Measurements from ENCODE around the gene MMD2.

MMD2 gene

GRCh38 chr7:4882169-4883032 lies 76.6 kb downstream of the MMD2 start:
- Histone ChIP-seq H4K20me1 (ENCODE audit: control insufficient read depth, insufficient read depth, low read depth, low read length) (no peaks in the 10 kb centered on the region), H3F3A (ENCODE audit: control insufficient read depth, insufficient read depth) (no peaks in the 10 kb centered on the region), H3K79me2 (ENCODE audit: control insufficient read depth, low read length) (no peaks in the 10 kb centered on the region), H3K36me3 (ENCODE audit: control insufficient read depth, low read length) (no peaks in the 10 kb centered on the region), H3K27me3 (ENCODE audit: control insufficient read depth, low read length) (peaks cover 13% of the 10 kb centered on the region), H3K27ac (ENCODE audit: low read depth, low read length) (no peak overlapping the region), H3K9me3 (ENCODE audit: control insufficient read depth, insufficient read depth, low read length) (no peaks in the 10 kb centered on the region; the same call in 1 of the 2 replicates), H3K4me3 (ENCODE audit: low read length) (no peak overlapping the region), H3K4me1 (ENCODE audit: control insufficient read depth, low read length) (no peaks in the 10 kb centered on the region), H3K4me2 (ENCODE audit: low read length) (no peak overlapping the region; the same call in 1 of the 2 replicates), H3K9me2 (replicated peaks; ENCODE audit: control insufficient read depth, low read length) (no peaks in the 10 kb centered on the region)
- TF ChIP-seq EZH2phosphoT487 (IDR thresholded peaks at IDR 0.05; ENCODE audit: borderline replicate concordance, low read length) = no peak
- TF ChIP-seq CTCF (IDR thresholded peaks at IDR 0.05; ENCODE audit: low read depth, low read length, poor library complexity, severe bottlenecking) = no peak

- no peak overlapping the region for H3K4me2 ChIP-seq (ENCODE audit: low read length)
- H3K4me3 ChIP-seq (ENCODE audit: low read length) = no peak overlapping the region
- no peaks in the 10 kb centered on the region for H3K4me1 ChIP-seq (ENCODE audit: control insufficient read depth, low read length)
- H3F3A ChIP-seq (ENCODE audit: control insufficient read depth, insufficient read depth) = no peaks in the 10 kb centered on the region
- H3K36me3 ChIP-seq (ENCODE audit: control insufficient read depth, low read length) = no peaks in the 10 kb centered on the region
- H3K27ac ChIP-seq (ENCODE audit: low read depth, low read length) = no peak overlapping the region
- no peaks in the 10 kb centered on the region for H4K20me1 ChIP-seq (ENCODE audit: control insufficient read depth, insufficient read depth, low read depth, low read length)
- no peak for TF ChIP-seq EZH2phosphoT487 (IDR thresholded peaks at IDR 0.05; ENCODE audit: borderline replicate concordance, low read length)
- TF ChIP-seq CTCF (IDR thresholded peaks at IDR 0.05; ENCODE audit: low read depth, low read length, poor library complexity, severe bottlenecking) = no peak
- H3K9me3 ChIP-seq (ENCODE audit: control insufficient read depth, insufficient read depth, low read length) = no peaks in the 10 kb centered on the region; the same call in 1 of the 2 replicates
- no peaks in the 10 kb centered on the region for H3K9me2 ChIP-seq (replicated peaks; ENCODE audit: control insufficient read depth, low read length)
- H3K27me3 ChIP-seq (ENCODE audit: control insufficient read depth, low read length) = peaks cover 13% of the 10 kb centered on the region
- H3K79me2 ChIP-seq (ENCODE audit: control insufficient read depth, low read length) = no peaks in the 10 kb centered on the region
Measured at GRCh38 chr7:4880218-4880617, 78.8 kb downstream of the MMD2 start.

DNA sequence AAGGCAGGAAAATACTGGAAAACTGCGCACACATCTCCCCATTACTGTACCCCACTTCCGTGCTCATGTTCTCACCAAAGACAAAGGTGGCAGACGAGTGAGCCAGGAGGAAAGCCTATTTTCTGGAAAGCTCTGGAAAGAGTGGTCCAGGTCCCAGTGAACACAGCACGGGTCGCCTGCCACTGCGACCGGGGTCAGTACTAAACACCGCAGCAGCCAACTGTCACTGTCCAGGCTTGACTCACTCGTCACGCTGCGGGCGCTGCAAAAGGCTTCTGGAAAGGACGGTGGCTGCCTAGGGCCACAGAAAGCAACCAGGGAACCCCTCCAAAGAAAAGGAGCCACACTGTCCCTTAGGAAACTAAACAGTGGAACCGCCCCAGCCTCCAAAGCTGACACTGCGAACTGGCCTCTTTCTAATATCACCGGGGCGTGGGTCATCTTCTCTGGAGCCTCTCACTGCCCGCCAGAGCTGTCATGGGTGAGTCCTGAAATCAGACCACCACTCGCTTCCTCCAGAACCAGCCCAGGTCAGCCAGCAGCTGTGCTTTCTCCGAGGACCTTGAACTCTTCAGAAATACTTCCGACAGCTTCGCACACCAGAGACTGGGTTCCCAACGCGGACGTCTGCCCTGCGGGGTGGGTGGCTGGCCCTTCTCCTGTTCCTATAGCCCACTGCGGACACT lies 79.4 kb downstream of the MMD2 start:
- no peaks in the 10 kb centered on the region for H3K79me2 ChIP-seq (ENCODE audit: control insufficient read depth, low read length)
- H3K4me3 ChIP-seq (ENCODE audit: low read length) = no peak overlapping the region
- no peak overlapping the region for H3K4me2 ChIP-seq (ENCODE audit: low read length)
- H3K4me1 ChIP-seq (ENCODE audit: control insufficient read depth, low read length) = no peaks in the 10 kb centered on the region
- H4K20me1 ChIP-seq (ENCODE audit: control insufficient read depth, insufficient read depth, low read depth, low read length) = no peaks in the 10 kb centered on the region
- TF ChIP-seq EZH2phosphoT487 (IDR thresholded peaks at IDR 0.05; ENCODE audit: borderline replicate concordance, low read length) (no peak), CTCF (IDR thresholded peaks at IDR 0.05; ENCODE audit: low read depth, low read length, poor library complexity, severe bottlenecking) (no peak)
- H3K27ac ChIP-seq (ENCODE audit: low read depth, low read length) = no peak overlapping the region
- H3K9me3 ChIP-seq (ENCODE audit: control insufficient read depth, insufficient read depth, low read length) = no peaks in the 10 kb centered on the region; the same call in 1 of the 2 replicates
- no peaks in the 10 kb centered on the region for H3F3A ChIP-seq (ENCODE audit: control insufficient read depth, insufficient read depth)
- peaks cover 13% of the 10 kb centered on the region for H3K27me3 ChIP-seq (ENCODE audit: control insufficient read depth, low read length)
- no peaks in the 10 kb centered on the region for H3K36me3 ChIP-seq (ENCODE audit: control insufficient read depth, low read length)
- no peaks in the 10 kb centered on the region for H3K9me2 ChIP-seq (replicated peaks; ENCODE audit: control insufficient read depth, low read length)
